ENCODE measurements around the gene EIF4A3. TPM values are rescaled to one million over a fixed set of nuclear protein-coding genes. Genes with fewer than 3 reads are reported as not detected.

The EIF4A3 gene
- total RNA-seq, 1 experiment from 2014 or later: 169 TPM

GRCh38 chr17:80110927-80111701, 35.8 kb downstream of the EIF4A3 start:
- Histone ChIP-seq H3K27ac (ENCODE audit: low read length) (no peak overlapping the region), H3K9me3 (ENCODE audit: control insufficient read depth, insufficient read depth, low read depth, low read length) (no peaks in the 10 kb centered on the region), H3K4me3 (ENCODE audit: low read depth in 2 of 2, low read length in 2 of 2) (no peak overlapping the region), H3K4me1 (ENCODE audit: control insufficient read depth, insufficient read depth, low read length) (no peaks in the 10 kb centered on the region; the same call in 1 of the 2 replicates), H3K27me3 (ENCODE audit: control insufficient read depth, insufficient read depth, low read length) (no peaks in the 10 kb centered on the region), H3K36me3 (ENCODE audit: control insufficient read depth, insufficient read depth, low read length) (no peaks in the 10 kb centered on the region)
- ChIA-PET CTCF (no interaction called here), POLR2A (no interaction called here)
- BruUV-seq (replicated peaks): no TSS peak
- ATAC-seq (no peak), DNase-seq (ENCODE audit: low read depth, low spot score) (no peak)
- intact Hi-C loops (cut with micrococcal nuclease; ENCODE audit: unreplicated experiment): no loop called here
- TF ChIP-seq CTCF (IDR thresholded peaks at IDR 0.05): no peak
- in situ Hi-C loops (cut with HindIII; ENCODE audit: low pct_unique_long_range_greater_than_20kb, low sequenced_read_pairs): no loop called here

GRCh38 chr17:80110447-80110812, 36.5 kb downstream of the EIF4A3 start:
- Histone ChIP-seq H3K4me1 (ENCODE audit: control insufficient read depth, insufficient read depth, low read length) (no peaks in the 10 kb centered on the region; the same call in 1 of the 2 replicates), H3K9me3 (ENCODE audit: control insufficient read depth, insufficient read depth, low read depth, low read length) (no peaks in the 10 kb centered on the region), H3K27ac (ENCODE audit: low read length) (no peak overlapping the region), H3K27me3 (ENCODE audit: control insufficient read depth, insufficient read depth, low read length) (no peaks in the 10 kb centered on the region), H3K4me3 (ENCODE audit: low read depth in 2 of 2, low read length in 2 of 2) (no peak overlapping the region), H3K36me3 (ENCODE audit: control insufficient read depth, insufficient read depth, low read length) (no peaks in the 10 kb centered on the region)
- no TSS peak for BruUV-seq (replicated peaks)
- CTCF ChIA-PET: no interaction called here
- DNase-seq (ENCODE audit: low read depth, low spot score): no peak
- no peak for TF ChIP-seq POLR2AphosphoS5 (IDR thresholded peaks at IDR 0.05; ENCODE audit: low read depth, low read length)
- no peak for TF ChIP-seq SIN3A (IDR thresholded peaks at IDR 0.05; ENCODE audit: borderline replicate concordance, insufficient read depth, low read depth, low read length)
- TF ChIP-seq REST (IDR thresholded peaks at IDR 0.05; ENCODE audit: insufficient read depth in 1 of 2, low read depth in 2 of 2, low read length in 1 of 2): no peak
- TF ChIP-seq CTCF (IDR thresholded peaks at IDR 0.05): no peak
- TF ChIP-seq TCF7L2 (IDR thresholded peaks at IDR 0.05; ENCODE audit: low read depth, low read length): no peak
- intact Hi-C loops (cut with micrococcal nuclease; ENCODE audit: unreplicated experiment): no loop called here
- in situ Hi-C loops (cut with HindIII; ENCODE audit: low pct_unique_long_range_greater_than_20kb, low sequenced_read_pairs): no loop called here
- POLR2A ChIA-PET: no interaction called here
- no peak for ATAC-seq

Measured in Panc1 (cell line).